GM21619 (cell line): ENCODE measurements around the gene HPGD.

Experiments
- ATAC-seq: cut with Tn5 transposase; IDR thresholded peaks from one replicate; pipeline ENCODE4 v1.9.1; 2021; ENCODE audit not compliant: unreplicated experiment

Gene HPGD

GRCh38 chr4:174522183-174523024 is at the start of gene HPGD:
Gene HPGD (minus strand): TSS chr4:174522488. CDS start chr4:174522451, 37 bp downstream.
- peak; percentile 80 for ATAC-seq

GRCh38 chr4:174564529-174564928 is 42.2 kb upstream of the HPGD start:
- no peak for ATAC-seq

- no peak for ATAC-seq
Measured at GRCh38 chr4:174563399-174563798, 41.1 kb upstream of the HPGD start.

GRCh38 chr4:174561560-174561959 is 39.3 kb upstream of the HPGD start:
- ATAC-seq: no peak

GRCh38 chr4:174559894-174560293 is 37.6 kb upstream of the HPGD start:
- ATAC-seq: no peak

- ATAC-seq: no peak
Measured at GRCh38 chr4:174555789-174556630, 33.7 kb upstream of the HPGD start.

GRCh38 chr4:174554231-174554728 is 32.0 kb upstream of the HPGD start:
- no peak for ATAC-seq

- ATAC-seq: no peak
Measured at GRCh38 chr4:174553828-174554227, 31.5 kb upstream of the HPGD start.

- no peak for ATAC-seq
Measured at GRCh38 chr4:174553031-174553430, 30.7 kb upstream of the HPGD start.

- no peak for ATAC-seq
Measured at GRCh38 chr4:174550541-174550940, 28.3 kb upstream of the HPGD start.

GRCh38 chr4:174549721-174550120 is 27.4 kb upstream of the HPGD start:
- ATAC-seq: no peak

GRCh38 chr4:174545268-174545667 is 23.0 kb upstream of the HPGD start:
- ATAC-seq: no peak

- no peak for ATAC-seq
Measured at GRCh38 chr4:174544496-174544895, 22.2 kb upstream of the HPGD start.

GRCh38 chr4:174540175-174540574 is 17.9 kb upstream of the HPGD start:
- no peak for ATAC-seq

- ATAC-seq: no peak
Measured at GRCh38 chr4:174539571-174539970, 17.3 kb upstream of the HPGD start.

- ATAC-seq: no peak
Measured at GRCh38 chr4:174538876-174539250, 16.6 kb upstream of the HPGD start.

- peak; percentile 97 for ATAC-seq
Measured at GRCh38 chr4:174538123-174538875, 16.0 kb upstream of the HPGD start.

- ATAC-seq: peak; percentile 10
Measured at GRCh38 chr4:174537634-174538033, 15.3 kb upstream of the HPGD start.

GRCh38 chr4:174534461-174534860 is 12.2 kb upstream of the HPGD start:
- no peak for ATAC-seq

- no peak for ATAC-seq
Measured at GRCh38 chr4:174532445-174532844, 10.2 kb upstream of the HPGD start.

GRCh38 chr4:174531486-174531885 is 9.2 kb upstream of the HPGD start:
- no peak for ATAC-seq
